Measurements from ENCODE around the gene ASGR2.
"Not testable (repeated sequence)": the region's sequence is repeated elsewhere in the genome, so short reads cannot be mapped to it uniquely, and the experiment has no call there.

ASGR2 gene

DNA sequence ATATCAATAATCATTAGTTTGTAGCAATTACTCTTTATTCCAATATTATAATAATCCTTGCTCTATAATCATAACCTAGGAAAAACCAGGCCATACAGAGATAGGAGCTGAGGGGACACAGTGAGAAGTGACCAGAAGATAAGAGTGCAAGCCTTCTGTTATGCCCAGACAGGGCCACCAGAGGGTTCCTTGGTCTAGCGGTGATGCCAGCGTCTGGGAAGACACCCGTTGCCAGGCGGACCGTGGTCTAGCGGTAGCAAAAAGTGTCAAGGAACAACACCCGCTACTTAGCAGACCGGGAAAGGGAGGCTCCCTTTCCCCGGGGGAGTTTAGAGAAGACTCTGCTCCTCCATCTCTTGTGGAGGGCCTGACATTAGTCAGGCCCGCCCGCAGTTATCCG lies 11.8 kb upstream of the ASGR2 start:
- not testable (repeated sequence) for DNase-seq (ENCODE audit: low read depth in 2 of 2)

DNA sequence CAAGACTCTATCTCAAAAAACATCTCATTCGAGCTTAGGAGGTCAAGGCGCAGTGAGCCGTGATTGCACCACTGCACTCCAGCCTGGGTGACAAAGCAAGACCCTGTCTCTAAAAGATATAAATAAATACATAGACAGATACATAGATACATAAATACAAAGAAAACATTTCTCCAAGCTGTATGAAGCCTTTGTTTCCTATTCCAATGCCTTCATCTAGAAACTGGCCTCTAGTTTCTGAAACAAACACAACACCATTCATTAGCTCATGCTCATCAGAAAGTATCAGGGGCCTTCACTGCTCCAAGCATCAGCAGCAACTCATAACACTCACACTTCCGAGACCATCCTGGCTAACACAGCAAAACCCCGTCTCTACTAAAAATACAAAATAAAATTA lies 10.3 kb upstream of the ASGR2 start:
- DNase-seq (ENCODE audit: low read depth in 2 of 2), result no peak

DNA sequence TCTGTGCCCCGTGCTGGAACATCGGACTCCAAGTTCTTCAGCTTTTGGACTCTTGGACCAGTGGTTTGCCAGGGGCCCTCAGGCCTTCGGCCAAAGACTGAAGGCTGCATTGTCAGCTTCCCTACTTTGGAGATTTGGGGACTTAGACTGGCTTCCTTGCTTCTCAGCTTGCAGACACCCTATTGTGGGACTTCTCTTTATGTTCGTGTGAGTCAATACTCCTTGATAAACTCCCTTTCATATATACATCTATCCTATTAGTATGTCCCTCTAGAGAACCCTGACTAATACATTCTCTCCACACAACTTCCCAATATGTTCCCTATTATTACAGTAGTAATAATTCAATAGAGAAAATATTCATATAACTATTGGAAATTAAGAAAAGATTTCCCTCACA lies 9.2 kb upstream of the ASGR2 start:
- DNase-seq (ENCODE audit: low read depth in 2 of 2), result no peak

DNA sequence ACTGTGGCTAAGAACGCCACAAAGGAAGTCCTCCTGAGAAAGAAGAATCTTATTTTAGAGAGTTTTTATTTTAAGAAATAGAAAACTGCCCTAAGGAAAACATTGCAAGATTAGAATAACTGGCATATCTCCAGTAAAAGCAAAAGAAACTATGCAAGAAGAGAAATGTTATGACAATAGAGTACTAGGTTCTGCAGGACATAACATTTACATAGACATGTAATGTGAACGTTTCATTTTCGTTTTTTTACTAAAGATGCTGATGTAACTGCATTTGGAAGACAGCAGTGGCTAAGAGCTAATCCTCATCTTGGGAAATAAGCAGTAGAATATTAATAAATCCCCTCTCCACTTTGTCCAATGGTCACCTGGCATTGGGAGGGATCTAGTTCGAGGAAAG lies 7.8 kb upstream of the ASGR2 start:
- no peak for DNase-seq (ENCODE audit: low read depth in 2 of 2)

DNA sequence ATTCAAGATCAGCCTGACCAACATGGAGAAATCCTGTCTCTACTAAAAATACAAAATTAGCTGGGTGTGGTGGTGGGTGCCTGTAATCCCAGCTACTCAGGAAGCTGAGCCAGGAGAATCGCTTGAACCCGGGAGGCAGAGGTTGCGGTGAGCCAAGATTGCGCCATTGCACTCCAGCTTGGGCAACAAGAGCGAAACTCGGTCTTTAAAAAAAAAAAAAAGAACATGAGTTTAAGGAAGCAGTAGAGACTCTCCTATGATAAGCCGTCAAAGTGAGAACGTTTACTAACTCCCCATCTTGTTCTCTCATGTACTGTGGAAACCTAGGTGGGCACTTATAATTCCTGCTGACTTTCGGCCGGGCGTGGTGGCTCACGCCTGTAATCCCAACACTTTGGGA lies 6.0 kb upstream of the ASGR2 start:
- not testable (repeated sequence) for DNase-seq (ENCODE audit: low read depth in 2 of 2)

DNA sequence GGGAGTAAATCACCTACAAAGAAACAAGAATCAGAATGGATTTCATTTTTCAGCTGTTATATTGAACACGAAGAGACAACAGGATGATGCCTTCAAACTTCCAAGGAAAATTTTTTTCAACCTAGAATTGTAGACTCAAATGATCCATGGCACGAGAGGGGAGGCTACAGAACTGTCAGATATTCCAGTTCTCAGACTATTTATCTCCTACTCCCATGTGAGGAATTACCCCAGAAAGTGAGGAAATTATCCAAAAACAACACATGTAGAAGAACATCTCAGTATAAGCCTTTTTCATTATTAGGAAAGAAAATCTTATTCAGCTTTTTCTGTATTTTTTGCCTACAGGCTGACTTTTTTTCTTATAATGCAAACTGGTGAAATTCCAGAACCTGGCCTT lies 5.5 kb upstream of the ASGR2 start:
- no peak for DNase-seq (ENCODE audit: low read depth in 2 of 2)

DNA sequence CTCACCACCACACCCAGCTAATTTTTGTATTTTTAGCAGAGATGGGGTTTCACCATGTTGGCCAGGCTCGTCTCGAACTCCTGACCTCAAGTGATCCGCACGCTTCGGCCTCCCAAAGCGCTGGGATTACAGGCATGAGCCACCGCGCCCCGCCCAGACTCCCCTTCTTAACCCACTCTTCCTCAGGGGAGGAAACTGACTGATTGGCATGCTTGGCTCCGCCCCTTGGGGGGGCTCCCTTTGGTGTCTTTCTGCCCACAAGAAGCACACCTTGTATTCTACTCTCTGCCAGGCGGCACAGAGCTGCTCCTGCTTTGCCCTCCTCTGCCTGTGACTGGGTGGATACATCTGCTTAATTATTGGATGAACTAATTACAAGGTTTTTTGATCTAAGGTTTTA lies 4.7 kb upstream of the ASGR2 start:
- no peak for DNase-seq (ENCODE audit: low read depth in 2 of 2)

DNA sequence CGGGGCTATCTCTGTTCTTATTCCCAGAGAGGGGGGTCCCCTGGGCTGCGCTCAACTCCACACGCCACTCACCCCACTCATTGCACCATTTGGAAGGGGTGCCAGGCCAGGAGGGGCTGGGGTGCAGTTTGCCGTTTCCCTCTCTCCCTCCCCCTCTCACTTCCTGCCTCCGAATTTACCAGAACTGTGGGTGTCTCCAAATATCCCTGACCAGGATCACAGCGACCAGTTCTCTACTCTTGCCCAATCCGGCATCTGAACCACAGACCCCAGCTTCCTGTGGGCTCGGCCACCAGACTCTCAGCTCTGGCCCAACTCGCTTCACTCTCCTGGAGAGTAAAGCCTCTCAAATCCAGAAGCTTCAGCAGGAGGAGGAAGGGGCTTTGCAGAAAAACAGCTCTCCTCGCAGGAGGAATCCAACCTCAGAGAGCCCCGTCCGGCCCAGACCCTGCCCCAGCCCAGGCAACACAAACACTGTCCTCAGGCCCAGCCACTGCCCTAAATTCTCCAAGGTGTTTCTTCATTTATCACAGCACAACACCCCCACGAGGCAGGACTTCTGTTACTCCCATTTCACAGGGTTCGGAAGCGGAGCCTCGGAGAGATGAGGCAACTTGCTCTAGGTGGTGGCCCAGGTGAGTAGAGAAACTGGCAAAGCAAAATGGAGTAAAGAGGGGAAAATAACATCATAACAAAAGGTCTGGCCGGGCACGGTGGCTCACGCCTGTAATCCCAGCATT lies 423 bp upstream of the ASGR2 start:
- DNase-seq (ENCODE audit: low read depth in 2 of 2), result no peak

DNA sequence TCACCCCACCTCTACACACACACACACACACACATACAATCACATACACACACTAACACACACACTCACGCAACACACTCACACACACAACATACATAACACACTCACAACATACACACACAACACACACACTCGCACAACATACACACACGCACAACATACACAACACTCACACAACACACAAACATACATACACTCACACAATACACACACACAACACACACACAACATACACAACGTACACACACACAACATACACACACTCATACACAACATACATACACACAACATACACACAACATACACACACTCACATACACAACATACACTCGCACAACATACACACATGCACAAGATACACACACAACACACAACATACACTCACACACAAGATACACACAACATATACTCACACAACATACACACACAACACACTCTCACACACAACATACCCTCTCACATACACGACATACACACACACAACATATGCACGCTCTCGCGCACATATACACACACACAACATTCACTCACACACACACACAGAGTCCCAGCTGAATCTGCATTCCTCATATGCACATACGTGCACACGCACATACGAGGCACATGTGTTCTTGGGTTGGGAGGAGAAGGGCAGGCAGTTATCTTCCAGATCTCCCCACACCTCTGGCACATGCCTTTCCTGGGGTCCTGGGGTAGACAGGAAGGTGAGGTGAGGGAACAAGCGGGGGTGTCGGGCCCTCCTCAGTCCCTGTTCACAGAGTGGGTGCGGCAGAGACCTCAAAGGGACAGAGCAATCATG lies 1.1 kb downstream of the ASGR2 start:
- DNase-seq (ENCODE audit: low read depth in 2 of 2), result no peak

DNA sequence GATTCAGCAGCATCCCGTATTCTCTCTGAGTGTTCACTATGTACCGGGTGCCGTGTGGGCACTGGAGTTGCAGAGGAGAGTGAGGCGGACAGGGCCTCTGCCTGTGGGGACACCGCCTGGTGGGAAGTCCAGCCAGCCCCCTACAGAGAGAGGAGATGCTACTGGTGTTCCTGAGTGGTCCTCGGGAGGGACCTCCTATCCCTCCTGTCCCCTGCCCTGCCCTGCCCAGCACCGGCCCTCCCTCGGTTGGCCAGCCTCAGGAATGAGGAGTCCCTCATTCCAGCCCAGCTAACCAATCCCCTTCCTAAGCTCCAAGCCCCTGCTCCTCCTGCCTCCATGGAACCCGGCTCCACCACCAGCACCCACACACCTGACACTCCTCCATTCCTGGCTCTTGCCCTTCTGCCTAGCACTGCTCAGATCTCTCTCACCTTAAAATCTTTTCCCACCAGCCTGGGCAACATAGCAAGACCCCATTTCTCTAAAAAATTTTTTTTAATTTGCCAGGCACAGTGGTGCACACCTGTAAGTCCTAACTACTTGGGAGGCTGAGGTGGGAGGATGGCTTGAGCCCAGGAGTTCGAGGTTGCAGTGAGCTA lies 2.0 kb downstream of the ASGR2 start:
- no peak for DNase-seq (ENCODE audit: low read depth in 2 of 2)

DNA sequence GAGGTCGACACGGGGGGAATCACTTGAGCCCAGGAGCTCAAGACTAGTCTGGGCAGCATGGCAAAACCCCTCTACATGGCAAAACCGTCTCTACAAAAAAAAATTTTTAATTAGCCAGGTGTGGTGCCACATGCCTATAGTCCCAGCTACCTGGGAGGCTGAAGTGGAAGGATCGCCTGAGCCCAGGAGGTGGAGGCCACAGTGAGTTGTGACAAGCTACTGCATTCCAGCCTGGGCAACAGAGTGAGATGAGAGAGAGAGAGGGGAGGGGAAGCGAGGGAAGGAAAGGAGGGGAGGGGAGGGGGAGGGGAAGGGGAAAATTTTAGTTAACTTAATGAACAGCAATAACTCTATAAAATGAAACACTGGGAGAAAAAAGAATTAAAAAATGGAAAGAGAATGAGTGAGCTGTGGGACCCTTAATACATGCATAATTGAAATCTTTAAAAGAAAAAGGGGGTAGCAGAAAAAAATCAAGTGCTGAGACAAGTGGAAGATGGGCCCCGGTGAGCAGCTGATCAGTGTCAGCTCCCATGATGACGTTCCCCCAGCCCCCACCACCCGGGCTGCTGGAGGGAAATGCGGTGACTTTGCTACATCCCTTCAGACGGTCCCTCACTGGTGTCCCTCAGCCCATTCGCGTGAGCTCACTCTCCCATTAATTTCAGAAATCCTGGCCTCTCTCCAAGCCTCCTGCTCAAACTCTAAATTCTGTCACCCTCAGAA lies 2.7 kb downstream of the ASGR2 start:
- no peak for DNase-seq (ENCODE audit: low read depth in 2 of 2)

DNA sequence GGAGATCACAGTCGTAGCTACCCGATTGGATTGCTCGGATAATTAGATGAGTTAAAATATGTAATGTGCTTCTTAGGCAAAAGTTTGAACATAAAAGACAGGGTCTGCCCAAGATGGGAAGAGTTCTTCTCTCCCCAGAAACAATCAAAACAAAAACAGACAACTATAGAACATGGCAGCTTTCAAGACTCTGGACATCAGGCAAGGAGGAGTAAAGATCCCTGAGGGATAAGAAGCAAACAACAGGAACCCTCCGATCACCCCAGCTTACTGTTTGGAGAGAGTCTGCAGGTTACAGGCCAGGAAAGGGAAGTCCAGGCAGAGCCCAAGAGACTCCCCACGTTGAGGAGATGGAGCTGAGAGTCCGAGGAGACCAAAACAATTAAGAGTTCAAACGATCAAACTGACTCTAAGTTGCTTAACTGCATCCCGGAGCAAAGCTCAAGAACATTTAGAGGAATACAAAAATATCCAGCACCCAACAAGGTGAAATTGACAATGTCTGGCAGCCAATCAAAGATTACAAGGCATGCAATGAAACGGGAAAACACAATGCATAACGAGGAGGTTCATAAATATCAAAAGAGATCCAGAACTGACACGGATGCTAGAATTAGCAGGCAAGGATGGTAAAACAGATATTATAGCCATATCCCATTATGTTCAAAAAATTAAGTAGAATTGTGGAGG lies 3.9 kb downstream of the ASGR2 start:
- DNase-seq (ENCODE audit: low read depth in 2 of 2), result no peak

DNA sequence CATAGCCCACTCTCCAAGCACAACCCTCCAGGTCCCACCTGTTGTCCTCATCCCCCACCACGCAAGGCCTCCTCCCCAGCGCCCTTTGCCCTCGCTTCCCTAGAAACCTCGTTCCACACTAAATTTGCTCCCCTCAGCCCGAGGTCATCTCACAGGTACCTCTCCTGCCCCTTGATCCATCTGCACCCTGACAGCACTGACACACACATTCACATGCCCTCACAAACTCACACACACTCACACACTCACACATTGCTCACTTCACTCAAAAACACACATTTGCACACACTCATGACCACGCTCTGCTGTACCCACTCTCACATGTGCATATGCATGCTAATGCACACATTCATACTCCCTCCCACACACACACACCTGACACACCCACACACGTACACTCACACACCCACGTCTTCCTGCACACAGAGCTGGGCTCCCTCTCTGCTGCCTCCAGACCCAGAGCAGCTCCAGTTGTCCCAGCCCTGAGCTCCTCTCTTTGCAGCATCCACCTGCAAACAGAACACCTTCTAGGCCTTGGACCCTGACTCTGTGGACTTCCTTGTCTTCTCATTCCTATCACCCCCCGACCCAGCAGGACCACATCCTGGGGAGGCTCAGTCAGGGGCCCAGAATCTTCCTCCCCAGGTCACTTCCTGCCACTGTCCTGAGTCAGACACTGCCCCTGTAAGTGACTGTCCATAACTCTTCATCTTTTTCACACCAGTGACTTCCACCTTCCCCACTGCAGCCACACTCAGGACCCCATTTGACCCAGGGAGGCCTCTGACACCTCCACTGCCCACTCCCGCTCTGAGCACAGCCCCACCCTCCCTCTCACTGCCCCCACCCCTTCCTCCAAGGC lies 4.9 kb downstream of the ASGR2 start:
- DNase-seq (ENCODE audit: low read depth in 2 of 2), result no peak

DNA sequence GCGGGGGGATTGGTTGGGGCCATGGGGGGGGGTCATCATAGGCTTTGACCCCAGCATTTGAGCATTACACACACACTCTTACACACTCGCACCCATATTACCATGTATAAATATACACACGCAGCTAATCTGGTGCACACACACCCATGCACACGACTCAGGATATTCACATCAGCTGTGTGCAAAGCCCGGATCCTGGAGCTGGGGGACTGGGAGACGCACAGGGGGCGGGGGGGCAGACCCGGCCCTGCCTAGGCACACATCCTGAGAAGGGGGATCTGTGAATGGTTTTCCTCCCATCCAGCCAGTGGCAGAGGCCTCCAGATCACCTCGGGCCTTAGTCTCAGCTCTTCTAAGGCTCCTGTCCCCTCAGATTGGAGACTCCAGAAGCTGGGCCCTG lies 5.6 kb downstream of the ASGR2 start:
- no peak for DNase-seq (ENCODE audit: low read depth in 2 of 2)

DNA sequence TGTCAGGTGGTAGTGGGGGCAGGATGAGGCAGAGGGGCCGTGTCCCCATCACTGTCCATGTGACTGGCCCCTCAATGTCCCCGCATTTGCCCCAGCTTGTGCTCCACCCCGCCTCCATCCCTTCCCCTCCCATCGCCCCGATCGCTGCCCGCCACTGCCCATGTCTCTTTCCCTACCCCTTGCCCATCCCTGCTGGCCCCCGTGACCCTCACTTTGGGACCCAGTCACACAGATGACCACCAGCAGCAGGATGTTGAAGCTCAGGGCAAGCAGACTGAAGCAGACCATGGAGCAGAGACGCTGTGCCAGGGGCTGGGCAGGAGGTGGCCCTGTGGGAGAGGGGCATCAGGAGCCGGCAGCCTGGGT lies 6.1 kb downstream of the ASGR2 start:
- DNase-seq (ENCODE audit: low read depth in 2 of 2), result no peak

DNA sequence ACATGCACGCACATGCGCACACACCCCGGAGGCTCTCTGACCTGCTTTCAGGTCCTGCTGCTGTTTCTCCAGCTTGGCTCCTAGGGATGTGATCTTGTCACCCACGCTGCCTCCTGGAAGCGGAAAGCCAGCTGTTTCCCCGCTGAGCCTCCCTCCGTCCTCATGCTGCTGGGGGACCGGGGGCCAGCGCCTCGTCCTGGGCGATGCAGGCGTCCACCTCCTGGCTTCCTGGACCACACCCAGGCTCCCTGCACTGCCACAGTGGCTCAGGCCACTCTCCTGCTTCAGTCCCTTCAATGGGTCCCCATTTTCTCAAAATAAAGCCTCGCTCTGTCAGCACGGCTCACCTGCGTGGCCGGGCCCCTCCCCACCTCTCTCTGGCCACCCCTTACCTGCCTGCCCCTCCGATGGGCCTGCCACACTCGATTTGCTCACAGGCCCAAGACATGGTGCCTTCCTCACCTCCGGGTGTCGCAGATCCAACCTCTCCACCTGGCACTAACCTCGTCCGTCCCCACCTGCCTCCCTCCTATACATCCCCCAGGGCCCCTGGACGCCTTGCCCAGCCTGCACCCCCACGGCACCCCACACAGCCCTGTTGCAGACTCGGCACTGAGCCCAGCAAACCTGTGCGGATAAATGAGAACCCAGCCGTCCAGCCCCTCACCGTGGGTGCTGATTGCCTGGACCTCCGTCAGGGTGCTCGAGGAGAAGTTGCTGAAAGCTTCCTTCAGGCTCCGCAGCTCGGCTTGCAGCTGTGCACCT lies 6.6 kb downstream of the ASGR2 start:
- DNase-seq (ENCODE audit: low read depth in 2 of 2), result no peak

DNA sequence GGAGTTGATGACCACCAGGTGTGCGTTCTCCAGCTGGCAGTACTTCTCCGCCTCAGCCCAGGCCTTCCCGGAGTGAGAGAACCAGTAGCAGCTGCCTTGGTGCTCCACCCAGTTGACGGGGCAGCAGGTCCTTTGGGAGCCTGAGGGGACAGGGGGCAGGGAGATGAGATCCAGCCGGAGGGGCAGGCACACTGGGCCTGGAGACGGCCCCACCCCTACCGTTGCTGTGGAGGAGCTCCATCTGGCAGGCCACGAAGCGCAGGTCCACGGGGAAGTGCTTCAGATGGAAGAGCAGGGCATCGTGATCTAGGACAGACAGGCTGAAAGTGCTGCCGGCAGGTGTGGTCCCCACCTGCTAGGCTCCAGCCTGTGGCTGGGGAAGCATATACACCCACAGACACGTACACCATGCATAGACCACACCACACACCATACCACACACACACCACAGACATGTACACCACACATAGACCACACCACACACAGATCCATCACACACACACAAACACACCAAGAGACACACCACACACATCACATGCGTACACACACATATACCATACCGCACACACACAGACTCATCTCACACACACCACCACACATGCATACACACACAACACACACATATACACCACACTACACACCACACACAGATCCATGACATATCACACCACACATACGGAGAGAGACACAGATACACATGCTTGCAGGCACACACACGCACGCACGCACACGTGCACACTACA lies 7.4 kb downstream of the ASGR2 start:
- DNase-seq (ENCODE audit: low read depth in 2 of 2), result no peak

DNA sequence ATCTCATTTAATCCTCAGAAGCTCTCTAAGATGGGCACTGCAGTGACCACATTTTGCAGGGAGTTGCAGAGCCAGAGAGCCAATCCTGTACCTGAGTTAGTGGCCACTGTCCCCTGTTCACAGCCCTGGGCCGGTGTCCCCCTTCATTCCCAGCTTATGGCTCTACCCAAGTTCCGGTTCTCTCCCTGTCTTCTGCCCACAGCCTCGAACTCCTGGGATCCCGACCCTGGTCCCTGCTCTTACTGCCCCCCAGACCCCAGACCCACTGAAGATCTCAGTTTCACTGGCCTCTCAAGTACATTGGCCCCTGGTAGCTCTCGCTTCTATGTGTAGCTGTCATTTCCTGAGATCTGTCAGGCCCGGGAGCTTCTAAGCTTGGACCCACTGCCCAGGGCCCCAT lies 12.2 kb downstream of the ASGR2 start:
- no peak for DNase-seq (ENCODE audit: low read depth in 2 of 2)

DNA sequence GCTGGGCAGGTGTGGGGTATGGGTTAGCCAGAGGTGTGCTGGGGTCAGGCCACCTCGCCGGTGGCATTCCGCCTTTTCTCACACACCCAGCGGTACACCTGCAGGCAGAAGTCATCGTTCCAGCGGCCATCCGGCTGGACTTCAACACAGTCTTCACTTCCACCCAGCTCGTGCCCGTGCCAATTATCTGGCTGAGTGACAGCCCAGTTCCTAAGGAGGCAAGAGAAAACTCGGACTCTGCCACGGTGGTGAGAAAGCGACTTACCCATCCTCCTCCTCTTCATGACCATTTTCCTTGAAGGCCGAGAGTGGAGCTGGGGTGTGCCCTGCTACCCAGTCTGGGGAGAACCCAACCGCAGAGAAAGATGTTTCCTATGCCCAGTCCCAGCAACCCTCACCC lies 13.1 kb downstream of the ASGR2 start:
- no peak for DNase-seq (ENCODE audit: low read depth in 2 of 2)
